IMR-90 (cell line): Measurements from ENCODE around the gene THPO. TPM values are rescaled to one million over a fixed set of nuclear protein-coding genes. Genes with fewer than 3 reads are reported as not detected.

Experiments used
- ATAC-seq: fragments of 200-7000 bp; cut with Tn5 transposase; 2 replicates; pipeline ENCODE4 v1.9.1; 2020; ENCODE audit warnings: low read depth, mild to moderate bottlenecking, moderate library complexity
- BruUV-seq: library from RNA; stranded (reverse); fragments of 400-500 nt; replicated peaks from 2 replicates; lab custom pipeline; 2021; lab: Mats Ljungman, UMichigan
- CTCF ChIA-PET: fragments of 300-600 bp; formaldehyde crosslinking; extraction: SDS; loops from one replicate; lab custom pipeline; 2021; ENCODE audit warnings: antibody characterized with exemption; lab: Yijun Ruan, JAX
- POLR2A ChIA-PET: fragments of 300-600 bp; sonication (Branson Sonifier 250); formaldehyde crosslinking; loops from one replicate; lab custom pipeline; 2022; ENCODE audit warnings: antibody characterized with exemption; ENCODE audit not compliant: unreplicated experiment; lab: Charles Lee
- DNase-seq: peaks from one replicate; pipeline ENCODE4 v3.0.0; 2013
- H2AFZ ChIP-seq: replicated peaks from 2 replicates; pipeline ENCODE3; 2013; ENCODE audit warnings: low read length, mild to moderate bottlenecking; ENCODE audit not compliant: poor library complexity
- H2AK5ac ChIP-seq: 2 replicates; pipeline ENCODE4 v1.6.1; 2013; ENCODE audit warnings: low read depth, low read length, inconsistent platforms
- H2AK9ac ChIP-seq: replicated peaks from 2 replicates; pipeline ENCODE3; 2013; ENCODE audit warnings: mild to moderate bottlenecking, low read depth, low read length, moderate library complexity; ENCODE audit not compliant: poor library complexity
- H2BK120ac ChIP-seq: 2 replicates; pipeline ENCODE4 v1.6.1; 2013; ENCODE audit warnings: low read depth, low read length, inconsistent platforms
- H2BK15ac ChIP-seq: 3 replicates; pipeline ENCODE4 v1.6.1; 2013; ENCODE audit warnings: low read depth, low read length, inconsistent platforms
- H2BK20ac ChIP-seq: 2 replicates; pipeline ENCODE4 v1.6.1; 2013; ENCODE audit warnings: low read depth, mild to moderate bottlenecking, inconsistent platforms, low read length, moderate library complexity
- H2BK5ac ChIP-seq: 2 replicates; pipeline ENCODE4 v1.6.1; 2013; ENCODE audit warnings: mild to moderate bottlenecking, low read depth, low read length, inconsistent platforms; ENCODE audit not compliant: poor library complexity, severe bottlenecking
- H3K14ac ChIP-seq: replicated peaks from 2 replicates; pipeline ENCODE4 v1.6.1; 2013; ENCODE audit warnings: low read depth, low read length, inconsistent platforms
- H3K18ac ChIP-seq: 2 replicates; pipeline ENCODE4 v1.6.1; 2013; ENCODE audit warnings: low read depth, low read length, control low read depth
- H3K23ac ChIP-seq: 2 replicates; pipeline ENCODE4 v1.6.1; 2013; ENCODE audit warnings: low read depth, low read length, inconsistent platforms
- H3K27ac ChIP-seq: 2 replicates; pipeline ENCODE4 v1.5.1; 2013; ENCODE audit warnings: mild to moderate bottlenecking, control low read depth, low read length; ENCODE audit not compliant: insufficient read depth
- H3K27me3 ChIP-seq: 2 replicates; pipeline ENCODE4 v1.6.1; 2013; ENCODE audit warnings: low read length; ENCODE audit not compliant: control insufficient read depth, insufficient read depth
- H3K36me3 ChIP-seq: 2 replicates; pipeline ENCODE4 v1.6.1; 2013; ENCODE audit warnings: low read length, mixed read lengths; ENCODE audit not compliant: control insufficient read depth, insufficient read depth
- H3K4ac ChIP-seq: 2 replicates; pipeline ENCODE4 v1.6.1; 2013; ENCODE audit warnings: low read depth, low read length, inconsistent platforms
- H3K4me1 ChIP-seq: 2 replicates; pipeline ENCODE4 v1.6.1; 2013; ENCODE audit warnings: low read length, mixed read lengths; ENCODE audit not compliant: control insufficient read depth, insufficient read depth
- H3K4me2 ChIP-seq: 2 replicates; pipeline ENCODE4 v1.6.1; 2013; ENCODE audit warnings: low read depth, mild to moderate bottlenecking, control low read depth, low read length, moderate library complexity
- H3K4me3 ChIP-seq: 2 replicates; pipeline ENCODE4 v1.5.1; 2013; ENCODE audit warnings: low read depth, mild to moderate bottlenecking, control low read depth, low read length, moderate library complexity; ENCODE audit not compliant: insufficient read depth
- H3K56ac ChIP-seq: 2 replicates; pipeline ENCODE4 v1.6.1; 2013; ENCODE audit warnings: low read length, inconsistent platforms; ENCODE audit not compliant: insufficient read depth; ENCODE audit errors: extremely low read depth
- H3K79me1 ChIP-seq, 2 experiments: 2 replicates each; pipeline ENCODE4 v1.6.1; 2013; ENCODE audit warnings: low read length in 2 of 2, inconsistent platforms in 1 of 2, low read depth in 1 of 2
- H3K9ac ChIP-seq: 2 replicates; pipeline ENCODE4 v1.6.1; 2013; ENCODE audit warnings: low read depth, low read length, control low read depth
- H3K9me1 ChIP-seq: 2 replicates; pipeline ENCODE4 v1.6.1; 2013; ENCODE audit warnings: low read length, inconsistent platforms; ENCODE audit not compliant: insufficient read depth
- H3K9me3 ChIP-seq: 2 replicates; pipeline ENCODE4 v1.6.1; 2013; ENCODE audit warnings: low read length; ENCODE audit not compliant: control insufficient read depth, insufficient read depth
- H4K20me1 ChIP-seq: 2 replicates; pipeline ENCODE4 v1.6.1; 2013; ENCODE audit warnings: low read length, inconsistent platforms; ENCODE audit not compliant: insufficient read depth
- H4K5ac ChIP-seq: 2 replicates; pipeline ENCODE4 v1.6.1; 2013; ENCODE audit warnings: mild to moderate bottlenecking, low read depth, low read length, control low read depth
- H4K8ac ChIP-seq, 2 experiments: 2 replicates each; pipeline ENCODE4 v1.6.1; 2013; ENCODE audit warnings: low read depth in 2 of 2, low read length in 2 of 2, control low read depth in 1 of 2, inconsistent platforms in 1 of 2
- H4K91ac ChIP-seq: 2 replicates; pipeline ENCODE4 v1.6.1; 2013; ENCODE audit warnings: low read depth, low read length, inconsistent platforms; ENCODE audit not compliant: insufficient read depth
- CEBPB ChIP-seq: IDR thresholded peaks from 2 replicates; pipeline ENCODE4 v1.6.1; 2012; ENCODE audit warnings: low read depth, low read length, improper control_type of control experiment
- ELK1 ChIP-seq: fragments of 150-350 bp; IDR thresholded peaks from 2 replicates; pipeline ENCODE4 v1.6.1; 2016; ENCODE audit warnings: low read depth, mild to moderate bottlenecking, low read length, moderate library complexity, borderline replicate concordance
- FOS ChIP-seq: fragments of 150-350 bp; IDR thresholded peaks from 2 replicates; pipeline ENCODE4 v1.6.1; 2016; ENCODE audit warnings: low read depth, low read length
- MXI1 ChIP-seq: IDR thresholded peaks from 2 replicates; pipeline ENCODE4 v1.6.1; 2012; ENCODE audit warnings: low read depth, mild to moderate bottlenecking, low read length, moderate library complexity, borderline replicate concordance
- POLR2A ChIP-seq: IDR thresholded peaks from 2 replicates; pipeline ENCODE4 v1.6.1; 2012; ENCODE audit warnings: mild to moderate bottlenecking, low read depth, low read length
- RAD21 ChIP-seq: IDR thresholded peaks from 2 replicates; pipeline ENCODE4 v1.6.1; 2012; ENCODE audit warnings: low read length, improper control_type of control experiment
- RCOR1 ChIP-seq: IDR thresholded peaks from 2 replicates; pipeline ENCODE4 v1.6.1; 2012; ENCODE audit warnings: mild to moderate bottlenecking, low read length, improper control_type of control experiment; ENCODE audit not compliant: insufficient replicate concordance
- RFX5 ChIP-seq: IDR thresholded peaks from 2 replicates; pipeline ENCODE4 v1.8.0; 2012; ENCODE audit warnings: low read depth, mild to moderate bottlenecking, low read length, moderate library complexity
- SMC3 ChIP-seq: fragments of 150-350 bp; IDR thresholded peaks from 2 replicates; pipeline ENCODE4 v1.6.1; 2016; ENCODE audit warnings: low read depth, mild to moderate bottlenecking, antibody characterized with exemption, low read length, moderate library complexity
- USF2 ChIP-seq: fragments of 150-350 bp; IDR thresholded peaks from 2 replicates; pipeline ENCODE4 v1.6.1; 2017; ENCODE audit warnings: mild to moderate bottlenecking, antibody characterized with exemption, low read length, low read depth
- WGBS, 2 experiments: methylation state at CpG; one replicate each; pipeline versions ENCODE4 v1.1.5 to v1.1.7; 2013; ENCODE audit warnings: missing lambda C conversion rate in 2 of 2; ENCODE audit not compliant: insufficient read length in 1 of 2; ENCODE audit errors: extremely low coverage in 2 of 2; 5-methylcytosine and 5-hydroxymethylcytosine counted together
- dilution Hi-C: fragments of 300-500 bp; cut with HindIII; formaldehyde crosslinking; loops from one replicate; pipeline ENCODE4 v1.14.3; 2018; ENCODE audit warnings: low sequenced_read_pairs; ENCODE audit not compliant: unreplicated experiment
- in situ Hi-C: fragments of 300-500 bp; cut with MboI; formaldehyde crosslinking; loops from 3 replicates; pipeline ENCODE4 v1.14.3; 2019; ENCODE audit warnings: low sequenced_read_pairs, inconsistent platforms, mixed read lengths
- intact Hi-C: fragments of 100-400 bp; cut with micrococcal nuclease; formaldehyde crosslinking; loops from 2 replicates; pipeline ENCODE4 v1.10.0; 2022
- polyA plus RNA-seq, 3 experiments: library from polyadenylated mRNA; depleted of rRNA; stranded (reverse); fragments of >200 nt; gene quantifications; 2 replicates each; pipeline ENCODE4 v1.2.3, GENCODE V29; 2012; ENCODE audit warnings: low replicate concordance in 1 of 3
- total RNA-seq: library from RNA; depleted of rRNA; stranded (reverse); fragments of >200 nt; gene quantifications from 2 replicates; pipeline ENCODE4 v1.2.3, GENCODE V29; 2012

The THPO gene
- total and polyA plus RNA-seq, 2 of the 4 experiments (the other 2 are of a cell fraction): not detected

- intact Hi-C loops: loop anchor here (10.0 kb wide), 1 partner anchor 1430 kb away; no protein-coding TSS in a partner anchor
- no peak overlapping the region for H3K4me3 ChIP-seq
- H3K27me3 ChIP-seq: no peaks in the 10 kb centered on the region
- 100% methylated on average over 2 of the region's 24 CpGs; no CpG with 5 or more reads in 1 of the 2 experiments for WGBS, 2 experiments
- no peak overlapping the region for H2BK5ac ChIP-seq
- no peak overlapping the region for H2AK5ac ChIP-seq
- no peak overlapping the region for H2BK120ac ChIP-seq
- peaks cover 3% of the 10 kb centered on the region; the same call in 1 of the 2 replicates for H4K20me1 ChIP-seq
- in situ Hi-C loops: no loop called here
- H3K79me1 ChIP-seq: peaks cover 8 to 32% of the 10 kb centered on the region in 2 experiments; a peak in 3 of 4 replicates
- no peak overlapping the region for H3K14ac ChIP-seq
- TF ChIP-seq CEBPB (no peak), POLR2A (no peak), MXI1 (no peak), FOS (no peak), RAD21 (no peak), RCOR1 (no peak), SMC3 (no peak), ELK1 (no peak), USF2 (no peak), RFX5 (no peak)
- DNase-seq (no peak), ATAC-seq (no peak)
- H2BK20ac ChIP-seq: no peak overlapping the region
- H3K56ac ChIP-seq: no peak overlapping the region
- H3K4me2 ChIP-seq: no peak overlapping the region
- dilution Hi-C loops: no loop called here
- H3K23ac ChIP-seq: no peak overlapping the region
- peaks cover 24% of the 10 kb centered on the region for H3K36me3 ChIP-seq
- no peak overlapping the region for H4K91ac ChIP-seq
- POLR2A ChIA-PET: no interaction called here
- H3K27ac ChIP-seq: no peak overlapping the region
- no peak overlapping the region for H3K4ac ChIP-seq
- no peak overlapping the region for H3K18ac ChIP-seq
- no peak overlapping the region for H2AK9ac ChIP-seq
- peaks cover 18% of the 10 kb centered on the region for H3K4me1 ChIP-seq
- no peak overlapping the region for H2BK15ac ChIP-seq
- H2AFZ ChIP-seq: no peak overlapping the region
- H3K9me1 ChIP-seq: peaks cover 13% of the 10 kb centered on the region
- no peak overlapping the region for H3K9ac ChIP-seq
- no TSS peak for BruUV-seq
- no peak overlapping the region for H4K8ac ChIP-seq
- no peak overlapping the region for H4K5ac ChIP-seq
- no peaks in the 10 kb centered on the region for H3K9me3 ChIP-seq
- CTCF ChIA-PET: interaction anchor here (0.7 kb wide), 1 partner anchor 8 kb away, joined by 4 read pairs; no protein-coding TSS in a partner anchor
Observed at GRCh38 chr3:184344579-184345316, 33.3 kb downstream of the THPO start.
